H1 (cell line): ENCODE measurements around the gene DPP4. TPM values are rescaled to one million over a fixed set of nuclear protein-coding genes. Genes with fewer than 3 reads are reported as not detected.

ENCODE experiments used
- CTCF ChIA-PET: fragments of 300-600 bp; sonication (Branson Sonifier 250); formaldehyde crosslinking; loops from one replicate; lab custom pipeline; 2021; ENCODE audit not compliant: partially characterized antibody; lab: Charles Lee
- POLR2A ChIA-PET: fragments of 300-600 bp; sonication (Branson Sonifier 250); formaldehyde crosslinking; loops from one replicate; lab custom pipeline; 2021; ENCODE audit warnings: inconsistent platforms; ENCODE audit not compliant: partially characterized antibody; lab: Charles Lee
- DNase-seq, 2 experiments: peaks; one replicate each; pipeline versions ENCODE4 v3.0.0 to v3.0.0-alpha.2; 2010 to 2022; ENCODE audit warnings: low spot score in 2 of 2, low read depth in 1 of 2, mixed read lengths in 1 of 2
- FAIRE-seq: peaks from 2 replicates; lab custom pipeline; 2011; peaks lifted over from hg19 to GRCh38; lab: Jason Lieb, UNC
- H2AFZ ChIP-seq: 2 replicates; pipeline ENCODE4 v1.8.1; 2012; ENCODE audit warnings: low read length, inconsistent platforms
- H2AK5ac ChIP-seq: 2 replicates; pipeline ENCODE4 v1.6.1; 2013; ENCODE audit warnings: low read depth, low read length
- H2BK120ac ChIP-seq: replicated peaks from 2 replicates; pipeline ENCODE3; 2013; ENCODE audit warnings: low read depth, low read length, inconsistent platforms
- H2BK12ac ChIP-seq: 2 replicates; pipeline ENCODE4 v1.6.1; 2013; ENCODE audit warnings: low read depth, low read length
- H2BK15ac ChIP-seq: 2 replicates; pipeline ENCODE4 v1.6.1; 2013; ENCODE audit warnings: low read length
- H2BK20ac ChIP-seq: 2 replicates; pipeline ENCODE4 v1.6.1; 2013; ENCODE audit warnings: low read length
- H2BK5ac ChIP-seq: 2 replicates; pipeline ENCODE4 v1.6.1; 2013; ENCODE audit warnings: low read depth, low read length
- H3K14ac ChIP-seq: 2 replicates; pipeline ENCODE4 v1.6.1; 2013; ENCODE audit warnings: inconsistent platforms; ENCODE audit not compliant: insufficient read length
- H3K18ac ChIP-seq: 2 replicates; pipeline ENCODE4 v1.6.1; 2013; ENCODE audit warnings: low read length; ENCODE audit errors: extremely low read depth
- H3K23ac ChIP-seq: 2 replicates; pipeline ENCODE4 v1.6.1; 2013; ENCODE audit warnings: inconsistent platforms; ENCODE audit not compliant: insufficient read length
- H3K23me2 ChIP-seq: 2 replicates; pipeline ENCODE4 v1.6.1; 2013; ENCODE audit warnings: low read depth, low read length
- H3K27ac ChIP-seq: 2 replicates; pipeline ENCODE4 v1.6.1; 2011; ENCODE audit warnings: low read depth, low read length, inconsistent platforms
- H3K27me3 ChIP-seq, 4 experiments: replicated peaks in 1 of 4; 1 replicate in 1 of 4; 2 replicates in 3 of 4; pipeline versions ENCODE4 v1.6.1 to v1.8.1; 2011 to 2013; ENCODE audit warnings: low read length in 3 of 4, mild to moderate bottlenecking in 3 of 4, inconsistent platforms in 2 of 4, mixed read lengths in 2 of 4, moderate library complexity in 1 of 4; ENCODE audit not compliant: control insufficient read depth in 3 of 4, insufficient read depth in 3 of 4; ENCODE audit errors: extremely low read depth in 1 of 4
- H3K36me3 ChIP-seq, 4 experiments: 2 replicates each; pipeline versions ENCODE4 v1.6.1 to v1.8.1; 2011 to 2013; ENCODE audit warnings: mild to moderate bottlenecking in 4 of 4, low read length in 3 of 4, moderate library complexity in 2 of 4, control low read depth in 1 of 4, inconsistent platforms in 1 of 4; ENCODE audit not compliant: insufficient read depth in 4 of 4, control insufficient read depth in 2 of 4
- H3K4ac ChIP-seq: replicated peaks from 2 replicates; pipeline ENCODE3; 2013; ENCODE audit warnings: low read length, low read depth, mixed read lengths, inconsistent platforms; ENCODE audit not compliant: insufficient read length
- H3K4me1 ChIP-seq, 4 experiments: replicated peaks in 1 of 4; 1 replicate in 1 of 4; 2 replicates in 3 of 4; pipeline versions ENCODE4 v1.6.1 to v1.8.1; 2011 to 2013; ENCODE audit warnings: low read length in 3 of 4, inconsistent platforms in 2 of 4, mixed read lengths in 1 of 4; ENCODE audit not compliant: insufficient read depth in 4 of 4, control insufficient read depth in 3 of 4
- H3K4me2 ChIP-seq, 2 experiments: 2 replicates each; pipeline versions ENCODE4 v1.6.1 to v1.8.1; 2011 to 2013; ENCODE audit warnings: low read depth in 2 of 2, low read length in 2 of 2, control low read depth in 1 of 2, inconsistent platforms in 1 of 2, mild to moderate bottlenecking in 1 of 2; ENCODE audit not compliant: insufficient read depth in 1 of 2
- H3K4me3 ChIP-seq, 4 experiments: fragments of 200-600, 300-600 bp in 1 of 4; sonication (generic), shearing (Covaris generic), sonication (Bioruptor Twin) in 1 of 4; 2 replicates each; pipeline versions ENCODE4 v1.5.1 to v1.8.1; 2011 to 2016; ENCODE audit warnings: low read length in 4 of 4, low read depth in 3 of 4, control low read depth in 2 of 4, inconsistent platforms in 2 of 4, mild to moderate bottlenecking in 2 of 4, mixed read lengths in 1 of 4, moderate library complexity in 1 of 4; ENCODE audit not compliant: insufficient read depth in 2 of 4; ENCODE audit errors: extremely low read depth in 1 of 4
- H3K56ac ChIP-seq: replicated peaks from 2 replicates; pipeline ENCODE3; 2013; ENCODE audit warnings: low read depth, mild to moderate bottlenecking, mixed read lengths, low read length, inconsistent platforms; ENCODE audit not compliant: insufficient read length
- H3K79me1 ChIP-seq: 2 replicates; pipeline ENCODE4 v1.6.1; 2013; ENCODE audit warnings: low read depth, low read length, control low read depth
- H3K79me2 ChIP-seq, 2 experiments: 2 replicates each; pipeline versions ENCODE4 v1.6.1 to v1.8.1; 2012 to 2013; ENCODE audit warnings: low read length in 2 of 2, mild to moderate bottlenecking in 2 of 2, inconsistent platforms in 1 of 2; ENCODE audit not compliant: insufficient read depth in 2 of 2, control insufficient read depth in 1 of 2
- H3K9ac ChIP-seq, 4 experiments: replicated peaks in 1 of 4; 1 replicate in 1 of 4; 2 replicates in 3 of 4; pipeline versions ENCODE4 v1.6.1 to v1.8.1; 2011 to 2013; ENCODE audit warnings: low read depth in 3 of 4, low read length in 3 of 4, control low read depth in 2 of 4, mild to moderate bottlenecking in 2 of 4, moderate library complexity in 2 of 4, inconsistent platforms in 1 of 4; ENCODE audit errors: extremely low read depth in 1 of 4
- H3K9me3 ChIP-seq, 2 experiments: 2 replicates each; pipeline versions ENCODE4 v1.6.1 to v1.8.1; 2012 to 2013; ENCODE audit warnings: mild to moderate bottlenecking in 2 of 2, moderate library complexity in 2 of 2, control low read depth in 1 of 2, inconsistent platforms in 1 of 2, low read depth in 1 of 2, low read length in 1 of 2, mixed read lengths in 1 of 2; ENCODE audit not compliant: insufficient read depth in 2 of 2
- H4K20me1 ChIP-seq, 2 experiments: replicated peaks in 1 of 2; 2 replicates each; pipeline versions ENCODE3 to v1.8.1; 2011 to 2013; ENCODE audit warnings: inconsistent platforms in 2 of 2, low read length in 2 of 2, mild to moderate bottlenecking in 1 of 2; ENCODE audit not compliant: insufficient read depth in 2 of 2, control insufficient read depth in 1 of 2
- H4K5ac ChIP-seq: 2 replicates; pipeline ENCODE4 v1.6.1; 2013; ENCODE audit warnings: low read length, low read depth, mixed read lengths, inconsistent platforms; ENCODE audit not compliant: insufficient read length
- H4K8ac ChIP-seq: 2 replicates; pipeline ENCODE4 v1.8.0; 2013; ENCODE audit warnings: mild to moderate bottlenecking, moderate library complexity, low read length, inconsistent platforms; ENCODE audit not compliant: insufficient read depth; ENCODE audit errors: extremely low read depth
- H4K91ac ChIP-seq: replicated peaks from 2 replicates; pipeline ENCODE3; 2013; ENCODE audit warnings: low read length, mixed read lengths, inconsistent platforms; ENCODE audit not compliant: insufficient read length
- EGR1 ChIP-seq: IDR thresholded peaks from 2 replicates; pipeline ENCODE4 v1.6.1; 2011; ENCODE audit warnings: low read depth, low read length, borderline replicate concordance
- GABPA ChIP-seq: IDR thresholded peaks from 2 replicates; pipeline ENCODE4 v1.6.1; 2011; ENCODE audit warnings: mild to moderate bottlenecking, low read length, moderate library complexity, borderline replicate concordance; ENCODE audit not compliant: insufficient read depth
- JUN ChIP-seq: IDR thresholded peaks from 2 replicates; pipeline ENCODE4 v1.6.1; 2011; ENCODE audit warnings: low read depth, mild to moderate bottlenecking, improper control_type of control experiment, low read length
- KDM4A ChIP-seq: IDR thresholded peaks from one replicate; pipeline ENCODE4 v1.7.1; 2012; ENCODE audit warnings: low read depth, mild to moderate bottlenecking, moderate library complexity, low read length, inconsistent platforms; ENCODE audit not compliant: severe bottlenecking
- NRF1 ChIP-seq: IDR thresholded peaks from 2 replicates; pipeline ENCODE4 v1.6.1; 2011; ENCODE audit warnings: mild to moderate bottlenecking, low read depth, low read length, improper control_type of control experiment
- PHF8 ChIP-seq: fragments of 200-600 bp; sonication (generic); conservative IDR thresholded peaks from 2 replicates; pipeline ENCODE4 v1.7.1; 2012; ENCODE audit warnings: low read depth, mild to moderate bottlenecking, inconsistent platforms, low read length, moderate library complexity
- SIN3A ChIP-seq, 2 experiments: IDR thresholded peaks in 1 of 2; conservative IDR thresholded peaks in 1 of 2; 2 replicates each; pipeline ENCODE4 v1.6.1; 2011 to 2012; ENCODE audit warnings: low read length in 2 of 2, improper control_type of control experiment in 1 of 2, low read depth in 1 of 2, mild to moderate bottlenecking in 1 of 2
- SP4 ChIP-seq: IDR thresholded peaks from 2 replicates; pipeline ENCODE4 v1.6.1; 2012; ENCODE audit warnings: low read length, inconsistent platforms
- SRF ChIP-seq: IDR thresholded peaks from 2 replicates; pipeline ENCODE4 v1.6.1; 2011; ENCODE audit warnings: mild to moderate bottlenecking, low read depth, low read length, moderate library complexity
- polyA plus RNA-seq, 7 experiments: library from polyadenylated mRNA; depleted of rRNA in 3 of 7; stranded (reverse) in 5 of 7; unstranded in 2 of 7; fragments of >200 nt in 5 of 7; fragments of 200-250 nt in 2 of 7; gene quantifications; 1 replicate in 5 of 7; 2 replicates in 1 of 7; 4 replicates in 1 of 7; pipeline versions ENCODE4 v1.2.1 to v1.2.3, GENCODE V29; 2011 to 2013; ENCODE audit warnings: missing spikeins in 2 of 7, mixed read lengths in 2 of 7
- total RNA-seq: library from RNA; stranded (reverse); fragmentation: NEBNext Ultra II Directional; extraction: Animal tissue kit (Norgen Biotek cat#: 25700); gene quantifications from 2 replicates; pipeline ENCODE4 v1.2.1, GENCODE V29; 2021
- TF ChIP-seq, protein P1 (sequence below): IDR thresholded peaks from 2 replicates; pipeline ENCODE4 v1.6.1; 2011; ENCODE audit warnings: low read length, improper control_type of control experiment

The DPP4 gene
- total and polyA plus RNA-seq, 2 of the 8 experiments (the other 6 are each of a cell fraction or from before 2014, with no cell fraction given), result 1.3 to 3.1 TPM

DNA sequence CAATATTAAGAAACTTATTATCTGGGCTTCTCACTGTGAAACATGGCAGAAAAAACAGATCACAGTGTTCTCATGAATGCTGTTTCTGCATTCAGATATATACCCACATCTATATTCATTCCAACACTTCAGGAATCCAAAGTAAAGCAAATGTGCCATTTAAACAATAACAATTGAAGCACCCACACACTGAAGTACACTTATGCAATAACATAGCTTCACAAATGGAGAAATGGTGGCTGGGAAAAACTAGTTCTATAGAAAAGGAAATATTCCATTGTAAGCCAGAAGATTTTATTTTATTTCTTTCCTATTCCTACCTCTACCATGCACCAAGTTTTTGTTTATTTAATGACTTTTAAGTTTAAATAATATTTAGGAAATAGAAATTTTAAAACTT is 111.9 kb downstream of the DPP4 start:
- Histone ChIP-seq H2BK20ac (no peak overlapping the region), H3K9me3 (no peaks in the 10 kb centered on the region)

More for the DNA sequence above, 111.9 kb downstream of the DPP4 start:
- Histone ChIP-seq H4K20me1 (no peaks in the 10 kb centered on the region), H2BK120ac (no peak overlapping the region), H2AK5ac (no peak overlapping the region), H3K79me1 (no peaks in the 10 kb centered on the region), H3K18ac (no peak overlapping the region), H3K27ac (no peak overlapping the region), H2BK5ac (no peak overlapping the region), H3K56ac (no peak overlapping the region), H3K36me3 (no peaks in the 10 kb centered on the region), H3K79me2 (no peaks in the 10 kb centered on the region), H3K4me1 (0 out of 7 replicates have a peak, but pooled peaks cover 0 to 4% (median 0%) of the 10 kb centered on the region in 4 experiments), H4K5ac (no peak overlapping the region), H2BK15ac (no peak overlapping the region), H3K4me2 (no peak overlapping the region), H3K14ac (no peak overlapping the region), H2BK12ac (no peak overlapping the region), H4K8ac (no peak overlapping the region), H4K91ac (no peak overlapping the region), H3K4ac (no peak overlapping the region), H3K27me3 (no peaks in the 10 kb centered on the region), H3K4me3 (no peak overlapping the region), H2AFZ (no peak overlapping the region), H3K23me2 (no peaks in the 10 kb centered on the region), H3K23ac (no peak overlapping the region), H3K9ac (no peak overlapping the region)
- no peak for DNase-seq
- no peak for FAIRE-seq
- ChIA-PET POLR2A (no interaction called here), CTCF (interaction anchor here (0.9 to 1.0 kb wide), 2 partner anchors 15 to 375 kb away, joined by 3 read pairs; no protein-coding TSS in a partner anchor)
- TF ChIP-seq GABPA (no peak), JUN (no peak), EGR1 (no peak), KDM4A (no peak), PHF8 (no peak), SRF (no peak), NRF1 (no peak), SIN3A (conservative IDR thresholded peaks at IDR 0.05 in 1 of 2, IDR thresholded peaks at IDR 0.05 in 1 of 2; ENCODE audit: low read depth in 1 of 2, low read length in 2 of 2) (no peak), SP4 (no peak)
- TF ChIP-seq, protein P1, sequence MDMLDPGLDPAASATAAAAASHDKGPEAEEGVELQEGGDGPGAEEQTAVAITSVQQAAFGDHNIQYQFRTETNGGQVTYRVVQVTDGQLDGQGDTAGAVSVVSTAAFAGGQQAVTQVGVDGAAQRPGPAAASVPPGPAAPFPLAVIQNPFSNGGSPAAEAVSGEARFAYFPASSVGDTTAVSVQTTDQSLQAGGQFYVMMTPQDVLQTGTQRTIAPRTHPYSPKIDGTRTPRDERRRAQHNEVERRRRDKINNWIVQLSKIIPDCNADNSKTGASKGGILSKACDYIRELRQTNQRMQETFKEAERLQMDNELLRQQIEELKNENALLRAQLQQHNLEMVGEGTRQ, result no peak
